Medulla oblongata (tissue), 1 donor: ENCODE data around the gene EDC4.
"Not testable (repeated sequence)": the region's sequence is repeated elsewhere in the genome, so short reads cannot be mapped to it uniquely, and the experiment has no call there.

Experiments
- DNase-seq: peaks from one replicate; pipeline ENCODE4 v3.0.0-alpha.2; 2015; ENCODE audit errors: extremely low spot score

The EDC4 gene, protein sequence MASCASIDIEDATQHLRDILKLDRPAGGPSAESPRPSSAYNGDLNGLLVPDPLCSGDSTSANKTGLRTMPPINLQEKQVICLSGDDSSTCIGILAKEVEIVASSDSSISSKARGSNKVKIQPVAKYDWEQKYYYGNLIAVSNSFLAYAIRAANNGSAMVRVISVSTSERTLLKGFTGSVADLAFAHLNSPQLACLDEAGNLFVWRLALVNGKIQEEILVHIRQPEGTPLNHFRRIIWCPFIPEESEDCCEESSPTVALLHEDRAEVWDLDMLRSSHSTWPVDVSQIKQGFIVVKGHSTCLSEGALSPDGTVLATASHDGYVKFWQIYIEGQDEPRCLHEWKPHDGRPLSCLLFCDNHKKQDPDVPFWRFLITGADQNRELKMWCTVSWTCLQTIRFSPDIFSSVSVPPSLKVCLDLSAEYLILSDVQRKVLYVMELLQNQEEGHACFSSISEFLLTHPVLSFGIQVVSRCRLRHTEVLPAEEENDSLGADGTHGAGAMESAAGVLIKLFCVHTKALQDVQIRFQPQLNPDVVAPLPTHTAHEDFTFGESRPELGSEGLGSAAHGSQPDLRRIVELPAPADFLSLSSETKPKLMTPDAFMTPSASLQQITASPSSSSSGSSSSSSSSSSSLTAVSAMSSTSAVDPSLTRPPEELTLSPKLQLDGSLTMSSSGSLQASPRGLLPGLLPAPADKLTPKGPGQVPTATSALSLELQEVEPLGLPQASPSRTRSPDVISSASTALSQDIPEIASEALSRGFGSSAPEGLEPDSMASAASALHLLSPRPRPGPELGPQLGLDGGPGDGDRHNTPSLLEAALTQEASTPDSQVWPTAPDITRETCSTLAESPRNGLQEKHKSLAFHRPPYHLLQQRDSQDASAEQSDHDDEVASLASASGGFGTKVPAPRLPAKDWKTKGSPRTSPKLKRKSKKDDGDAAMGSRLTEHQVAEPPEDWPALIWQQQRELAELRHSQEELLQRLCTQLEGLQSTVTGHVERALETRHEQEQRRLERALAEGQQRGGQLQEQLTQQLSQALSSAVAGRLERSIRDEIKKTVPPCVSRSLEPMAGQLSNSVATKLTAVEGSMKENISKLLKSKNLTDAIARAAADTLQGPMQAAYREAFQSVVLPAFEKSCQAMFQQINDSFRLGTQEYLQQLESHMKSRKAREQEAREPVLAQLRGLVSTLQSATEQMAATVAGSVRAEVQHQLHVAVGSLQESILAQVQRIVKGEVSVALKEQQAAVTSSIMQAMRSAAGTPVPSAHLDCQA (N-terminal part only)

DNA sequence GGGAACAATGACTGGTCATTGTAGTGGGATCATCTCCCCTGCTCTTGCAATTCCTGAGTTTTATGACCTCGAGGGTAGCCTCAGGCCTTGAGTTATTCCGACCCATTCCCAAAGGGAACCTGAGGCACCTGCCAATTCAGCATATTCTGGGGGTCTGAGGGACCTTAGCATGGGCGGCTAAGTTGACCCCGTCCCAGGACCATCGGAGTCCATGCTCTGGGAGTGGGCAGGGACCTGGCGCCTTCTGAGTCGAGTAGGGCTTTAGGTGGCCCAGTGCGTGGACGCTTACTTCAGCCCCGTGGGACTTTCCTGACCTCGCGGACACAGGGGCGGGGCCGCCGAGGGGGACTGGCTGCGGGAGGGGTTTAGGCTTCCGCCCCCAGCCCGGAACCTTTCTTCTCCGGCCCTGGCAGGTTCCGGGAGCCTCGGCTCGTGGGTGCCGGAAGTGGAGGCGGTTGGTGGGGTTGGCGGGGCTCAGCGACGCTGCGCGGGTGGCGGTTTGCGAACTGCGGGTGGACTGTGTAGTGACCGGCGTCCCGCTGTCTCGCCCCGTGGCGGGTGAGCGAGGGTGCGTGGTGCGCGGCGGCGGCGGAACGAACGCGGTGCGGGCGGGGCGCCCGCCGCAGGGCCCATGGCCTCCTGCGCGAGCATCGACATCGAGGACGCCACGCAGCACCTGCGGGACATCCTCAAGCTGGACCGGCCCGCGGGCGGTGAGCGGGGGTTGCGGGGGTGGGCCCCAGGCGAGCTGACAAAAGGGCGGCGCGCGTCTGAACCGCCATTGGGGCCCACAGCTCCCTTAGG, at the start of gene EDC4:
TSS of gene EDC4 (plus strand) at position 422 of the 804 bp plus-strand sequence. CDS start at position 632, 210 bp downstream.
- DNase-seq: peak; percentile 73

DNA sequence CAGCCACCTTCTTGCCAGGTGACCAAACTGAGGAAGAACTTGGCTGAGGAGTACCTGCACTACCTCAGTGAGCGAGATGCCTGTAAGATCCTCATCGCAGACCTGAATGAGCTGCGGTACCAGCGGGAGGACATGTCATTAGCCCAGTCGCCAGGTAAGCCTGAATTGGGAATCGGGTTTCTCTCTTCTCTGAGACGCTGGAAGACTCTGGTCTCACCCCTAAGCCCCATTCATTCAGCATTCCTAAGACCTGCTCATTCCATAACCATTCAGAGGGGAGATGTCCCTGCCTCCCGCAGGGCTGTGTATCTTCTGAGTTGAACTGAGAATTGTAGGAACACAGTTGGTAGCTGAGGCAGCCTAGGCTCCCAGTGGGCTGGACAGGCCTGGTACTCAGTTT, 47.7 kb upstream of the EDC4 start:
- no peak for DNase-seq

DNA sequence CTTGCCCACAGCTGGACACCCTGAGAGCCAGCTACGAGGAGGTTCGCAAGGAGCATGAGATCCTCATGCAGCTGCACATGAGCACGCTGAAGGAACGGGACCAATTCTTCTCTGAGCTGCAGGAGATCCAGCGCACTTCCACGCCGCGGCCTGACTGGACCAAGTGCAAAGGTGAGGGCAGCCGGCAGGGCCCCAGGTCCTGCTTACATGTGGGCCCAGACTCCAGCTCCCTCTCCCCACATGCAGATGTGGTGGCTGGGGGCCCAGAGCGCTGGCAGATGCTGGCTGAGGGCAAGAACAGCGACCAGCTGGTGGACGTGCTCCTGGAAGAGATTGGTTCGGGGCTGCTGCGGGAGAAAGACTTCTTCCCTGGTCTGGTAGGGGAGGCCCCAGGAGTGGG, 46.9 kb upstream of the EDC4 start:
- no peak for DNase-seq

DNA sequence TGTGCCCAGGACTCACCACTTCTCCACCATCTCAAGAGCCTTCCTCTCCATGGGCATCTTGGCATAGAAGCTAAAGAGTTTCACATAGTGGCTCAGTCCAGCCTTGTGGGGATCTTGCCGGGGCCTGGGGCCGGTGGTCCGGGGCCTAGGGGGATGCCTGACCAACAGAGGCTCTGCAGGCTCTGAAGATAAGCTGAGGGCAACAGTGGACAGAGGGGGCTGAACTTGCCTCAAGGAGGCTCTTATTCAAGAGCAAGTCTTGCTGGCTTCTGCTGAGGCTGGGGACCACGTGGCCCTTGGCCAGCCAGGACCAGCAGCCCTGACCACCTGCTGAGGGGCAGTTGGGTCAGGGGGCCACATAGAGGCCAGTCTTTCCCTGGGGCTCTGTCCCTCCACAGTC, 44.2 kb upstream of the EDC4 start:
- DNase-seq: no peak

DNA sequence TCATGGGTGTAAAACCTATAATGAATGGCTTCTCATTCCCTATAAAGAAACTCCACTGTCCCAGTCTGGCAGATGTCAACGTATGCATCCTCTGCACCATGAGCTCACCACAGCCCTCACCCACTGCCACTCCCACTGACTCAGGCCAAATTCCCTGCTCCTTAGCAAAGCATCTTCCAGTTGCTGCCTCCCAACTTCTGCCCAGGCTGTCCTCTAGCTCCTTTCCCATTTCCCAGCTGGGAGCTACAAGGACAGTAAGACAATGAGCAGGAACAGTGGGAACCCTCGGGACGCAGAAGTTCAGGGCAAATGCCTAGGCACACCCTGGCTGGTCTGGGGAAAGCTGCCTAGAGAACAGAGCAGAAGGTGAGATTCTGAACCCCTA, 39.8 kb upstream of the EDC4 start:
- no peak for DNase-seq

GRCh38 chr16:67833415-67834241, 39.2 kb upstream of the EDC4 start:
- DNase-seq: peak; percentile 95

DNA sequence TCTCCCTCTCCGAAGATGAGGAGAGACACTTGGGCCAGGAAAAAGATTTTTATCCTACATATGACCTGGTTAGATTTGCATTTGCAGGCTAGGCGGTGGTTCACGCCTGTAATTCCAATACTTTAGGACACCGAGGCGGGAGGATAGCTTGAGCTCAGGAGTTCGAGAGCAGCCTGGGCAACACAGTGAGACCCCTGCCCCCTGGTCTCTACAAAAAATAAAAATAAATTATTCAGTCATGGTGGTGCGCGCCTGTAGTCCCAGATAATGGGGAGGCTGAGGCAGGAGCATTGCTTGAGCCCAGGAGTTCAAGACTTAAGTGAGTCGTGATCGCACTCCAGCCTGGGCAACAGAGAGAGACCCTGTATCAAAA, 38.6 kb upstream of the EDC4 start:
- no peak for DNase-seq

DNA sequence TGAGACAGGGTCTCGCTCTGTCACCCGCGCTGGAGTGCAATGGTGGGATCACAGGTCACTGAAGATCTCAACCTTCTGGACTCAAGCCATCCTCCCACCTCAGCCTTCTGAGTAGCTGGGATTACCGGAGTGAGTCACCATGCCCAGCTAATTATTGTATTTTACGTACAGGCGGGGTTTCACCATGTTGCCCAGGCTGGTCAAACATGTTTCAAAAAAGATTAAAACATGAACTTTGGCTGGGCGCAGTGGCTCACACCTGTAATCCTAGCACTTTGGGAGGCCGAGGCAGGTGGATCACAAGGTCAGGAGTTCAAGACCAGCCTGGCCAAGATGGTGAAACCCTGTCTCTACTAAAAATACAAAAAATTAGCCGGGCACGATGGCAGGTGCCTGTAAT, 35.7 kb upstream of the EDC4 start:
- not testable (repeated sequence) for DNase-seq

- no peak for DNase-seq
Observed at GRCh38 chr16:67837811-67838210, 35.0 kb upstream of the EDC4 start.

GRCh38 chr16:67841198-67841815, 31.5 kb upstream of the EDC4 start:
- DNase-seq: no peak

DNA sequence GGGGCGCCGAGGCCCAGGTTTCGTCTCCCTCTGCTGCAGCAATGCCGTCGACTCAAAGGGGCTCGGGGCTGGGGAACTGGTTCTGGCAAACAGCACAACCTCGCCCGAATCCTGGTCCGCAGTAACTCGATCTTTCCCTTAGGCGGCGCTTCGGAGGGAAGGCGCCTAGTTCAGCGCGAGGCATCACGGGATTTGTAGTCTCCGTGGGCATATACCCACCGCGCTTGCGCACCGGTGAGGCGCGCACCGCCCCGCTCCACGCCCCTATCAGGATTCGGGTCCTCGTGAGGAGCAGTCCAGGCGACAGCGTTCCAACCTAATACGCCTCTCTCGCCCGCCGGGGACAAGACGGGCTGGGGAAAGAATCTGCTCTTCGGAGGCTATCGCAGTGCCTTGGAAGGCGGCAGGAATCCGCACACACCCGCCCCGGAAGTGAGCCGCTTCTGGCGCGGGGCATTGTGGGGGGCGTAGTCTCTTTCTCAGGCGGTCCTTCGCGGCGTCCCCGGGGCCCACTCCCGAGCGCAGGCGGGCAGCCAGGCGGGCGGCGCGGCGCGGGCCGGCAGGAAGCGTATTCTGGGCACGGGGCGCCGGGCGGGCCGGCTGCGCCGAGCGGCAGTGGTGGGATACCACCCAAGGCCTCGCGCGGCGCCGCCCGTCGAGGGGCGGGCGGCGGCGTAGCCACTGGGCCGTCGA, 30.9 kb upstream of the EDC4 start, which contains the start of gene THAP11:
TSS of gene THAP11 (plus strand) at position 505 of the 693 bp plus-strand sequence. CDS start 235 bp downstream, outside the sequence.
- peak; percentile 98 for DNase-seq

DNA sequence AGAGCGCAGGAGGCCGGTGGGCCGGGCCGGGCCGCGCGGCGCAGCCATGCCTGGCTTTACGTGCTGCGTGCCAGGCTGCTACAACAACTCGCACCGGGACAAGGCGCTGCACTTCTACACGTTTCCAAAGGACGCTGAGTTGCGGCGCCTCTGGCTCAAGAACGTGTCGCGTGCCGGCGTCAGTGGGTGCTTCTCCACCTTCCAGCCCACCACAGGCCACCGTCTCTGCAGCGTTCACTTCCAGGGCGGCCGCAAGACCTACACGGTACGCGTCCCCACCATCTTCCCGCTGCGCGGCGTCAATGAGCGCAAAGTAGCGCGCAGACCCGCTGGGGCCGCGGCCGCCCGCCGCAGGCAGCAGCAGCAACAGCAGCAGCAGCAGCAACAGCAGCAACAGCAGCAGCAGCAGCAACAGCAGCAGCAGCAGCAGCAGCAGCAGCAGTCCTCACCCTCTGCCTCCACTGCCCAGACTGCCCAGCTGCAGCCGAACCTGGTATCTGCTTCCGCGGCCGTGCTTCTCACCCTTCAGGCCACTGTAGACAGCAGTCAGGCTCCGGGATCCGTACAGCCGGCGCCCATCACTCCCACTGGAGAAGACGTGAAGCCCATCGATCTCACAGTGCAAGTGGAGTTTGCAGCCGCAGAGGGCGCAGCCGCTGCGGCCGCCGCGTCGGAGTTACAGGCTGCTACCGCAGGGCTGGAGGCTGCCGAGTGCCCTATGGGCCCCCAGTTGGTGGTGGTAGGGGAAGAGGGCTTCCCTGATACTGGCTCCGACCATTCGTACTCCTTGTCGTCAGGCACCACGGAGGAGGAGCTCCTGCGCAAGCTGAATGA, 30.1 kb upstream of the EDC4 start:
- DNase-seq: peak; percentile 45

DNA sequence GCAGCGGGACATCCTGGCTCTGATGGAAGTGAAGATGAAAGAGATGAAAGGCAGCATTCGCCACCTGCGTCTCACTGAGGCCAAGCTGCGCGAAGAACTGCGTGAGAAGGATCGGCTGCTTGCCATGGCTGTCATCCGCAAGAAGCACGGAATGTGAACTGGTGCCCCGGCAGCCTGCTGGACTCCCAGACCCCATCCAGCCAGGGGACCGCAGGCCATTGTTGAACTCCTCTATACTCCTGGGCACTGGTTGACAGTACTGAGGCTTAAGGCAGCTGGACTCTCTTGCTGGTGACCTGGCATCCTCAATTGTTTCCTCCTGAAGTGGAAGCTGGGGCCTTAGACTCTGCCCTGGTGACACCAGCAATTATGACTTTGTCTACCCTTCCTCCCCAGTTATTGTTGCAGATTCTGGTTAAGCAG, 29.5 kb upstream of the EDC4 start:
- no peak for DNase-seq

DNA sequence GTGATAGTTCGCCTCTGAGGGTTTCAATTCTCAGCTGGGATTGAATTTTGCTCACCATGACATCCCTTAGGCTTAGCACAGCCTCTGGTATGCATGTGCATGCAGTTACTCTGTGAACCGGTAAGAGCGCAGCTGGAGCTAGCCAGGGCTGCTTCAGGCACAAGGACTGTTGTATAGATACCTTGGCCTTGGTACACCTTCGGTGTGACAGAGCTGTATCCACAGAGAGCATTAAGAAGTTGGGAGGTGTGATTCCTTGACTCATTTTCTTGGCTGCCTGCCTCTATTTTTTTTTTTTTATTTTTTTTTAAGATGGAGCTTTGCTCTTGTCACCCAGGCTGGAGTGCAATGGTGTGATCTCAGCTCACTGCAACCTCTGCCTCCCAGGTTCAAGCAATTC, 28.4 kb upstream of the EDC4 start:
- no peak for DNase-seq

DNA sequence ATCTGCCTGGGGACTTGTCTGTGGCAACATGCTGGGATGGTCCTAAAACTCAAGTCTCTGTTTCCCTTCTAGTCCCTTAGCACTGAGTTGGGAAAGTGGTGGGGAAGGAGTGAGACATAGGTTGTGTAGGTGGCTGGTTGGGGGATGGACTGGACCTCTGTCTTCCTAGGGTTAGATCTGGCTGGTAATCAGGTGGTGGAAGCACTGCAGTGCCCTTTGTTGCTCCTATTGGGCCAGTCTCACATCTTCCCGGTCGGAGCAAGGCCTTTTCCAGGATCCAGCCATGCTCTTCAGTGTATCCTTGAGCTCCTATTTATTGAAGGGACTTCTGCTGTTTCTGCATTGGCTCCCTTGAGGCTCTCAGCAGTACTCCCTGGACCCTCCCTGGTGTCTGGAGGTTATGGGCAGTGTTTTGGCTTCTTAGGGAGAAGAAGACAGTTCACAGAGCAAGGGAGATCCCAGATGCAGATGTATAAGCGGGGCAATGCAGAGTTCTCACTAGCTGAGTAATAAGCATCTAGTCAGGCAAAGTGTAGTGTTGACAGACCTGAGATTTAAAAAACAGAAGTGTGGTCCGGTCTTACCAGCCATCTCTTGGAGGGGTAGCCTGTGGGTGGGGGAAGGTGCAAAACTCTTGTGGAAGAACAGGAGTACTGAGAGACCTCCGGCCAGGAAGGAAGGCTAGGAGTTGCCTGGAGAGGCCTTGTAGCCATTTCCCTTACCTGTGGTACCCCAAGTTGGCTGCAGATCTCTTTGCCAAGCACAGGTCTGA, 27.4 kb upstream of the EDC4 start:
- no peak for DNase-seq

GRCh38 chr16:67846063-67846319, 26.9 kb upstream of the EDC4 start:
- no peak for DNase-seq

DNA sequence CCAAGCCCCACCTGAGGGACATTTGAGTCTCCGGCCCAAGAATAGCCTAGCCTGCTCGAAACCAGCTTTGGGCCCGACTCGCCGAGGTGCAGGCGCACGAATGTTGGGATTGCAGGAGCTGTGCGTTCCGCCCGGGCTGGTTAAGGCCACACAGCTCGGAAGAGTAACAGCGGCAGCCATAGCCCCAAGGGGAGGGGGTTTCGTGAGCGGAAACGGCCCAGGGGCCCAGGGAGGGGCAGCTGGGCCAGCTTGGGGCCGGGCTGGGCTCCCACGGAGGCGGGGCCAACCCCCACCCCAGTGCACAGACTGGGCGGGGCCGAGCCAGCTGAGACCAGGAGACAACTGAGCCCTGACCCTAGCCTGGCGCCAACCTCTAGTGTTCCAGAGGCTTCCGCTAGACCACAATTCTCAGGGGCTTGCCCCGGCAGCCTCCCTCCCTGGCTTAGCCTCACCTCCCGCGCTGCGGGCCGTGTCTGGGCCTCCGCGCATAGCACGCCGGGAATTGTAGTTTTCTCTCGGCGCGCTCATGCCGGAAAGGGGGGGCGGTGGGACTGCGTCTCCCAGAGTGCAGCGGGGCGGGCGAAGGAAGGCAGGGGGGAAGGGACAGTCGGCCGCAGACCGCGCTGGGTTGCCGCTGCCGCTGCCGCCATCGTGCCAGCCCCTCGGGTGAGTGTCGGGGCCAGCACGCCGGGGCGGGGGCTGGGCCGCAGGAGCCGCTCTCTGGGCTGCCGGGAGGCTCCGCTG, 26.4 kb upstream of the EDC4 start, which contains the start of gene NUTF2:
TSS of gene NUTF2 (plus strand) at position 614 of the 744 bp plus-strand sequence. CDS start 18,198 bp downstream, outside the sequence.
- peak; percentile 96 for DNase-seq
